GM12878 (cell line): Measurements from ENCODE around the gene ZGLP1. TPM values are rescaled to one million over a fixed set of nuclear protein-coding genes. Genes with fewer than 3 reads are reported as not detected.

Experiments
- ATAC-seq: fragments of 200-7000 bp; cut with Tn5 transposase; 3 replicates; pipeline ENCODE4 v1.9.1; 2020; ENCODE audit warnings: mild to moderate bottlenecking, moderate library complexity
- BruUV-seq: library from RNA; stranded (reverse); fragments of 400-500 nt; replicated peaks from 2 replicates; lab custom pipeline; 2021; lab: Mats Ljungman, UMichigan
- CTCF ChIA-PET: fragments of 300-600 bp; sonication (Branson Sonifier 250); formaldehyde crosslinking; extraction: SDS; loops from one replicate; lab custom pipeline; 2021; ENCODE audit warnings: inconsistent platforms; lab: Yijun Ruan, JAX
- POLR2A ChIA-PET: fragments of 350-600 bp; formaldehyde crosslinking; extraction: SDS; loops from one replicate; lab custom pipeline; 2021; ENCODE audit warnings: inconsistent platforms; lab: Charles Lee
- RAD21 ChIA-PET: fragments of 300-600 bp; sonication (Branson Sonifier 250); formaldehyde crosslinking; loops from one replicate; lab custom pipeline; 2023; ENCODE audit warnings: antibody characterized with exemption; ENCODE audit not compliant: unreplicated experiment; lab: Charles Lee
- SMC1A ChIA-PET: fragments of 300-600 bp; sonication (Branson Sonifier 250); formaldehyde crosslinking; loops from one replicate; lab custom pipeline; 2023; ENCODE audit not compliant: unreplicated experiment, uncharacterized antibody; lab: Charles Lee
- DNase-seq: peaks from one replicate; pipeline ENCODE4 v3.0.0-alpha.2; 2011; ENCODE audit warnings: low read depth, low spot score
- FAIRE-seq: peaks from 3 replicates; lab custom pipeline; 2011; peaks lifted over from hg19 to GRCh38; lab: Jason Lieb, UNC
- H2AFZ ChIP-seq: 2 replicates; pipeline ENCODE4 v1.6.0; 2011; ENCODE audit warnings: low read depth, low read length, control low read depth; ENCODE audit not compliant: control insufficient read depth
- H3K27ac ChIP-seq: 2 replicates; pipeline ENCODE4 v1.5.1; 2011; ENCODE audit warnings: control low read depth; ENCODE audit not compliant: control insufficient read depth, insufficient read depth
- H3K27me3 ChIP-seq, 2 experiments: replicated peaks in 1 of 2; 2 replicates each; pipeline versions ENCODE4 v1.6.0 to v1.6.1; 2011; ENCODE audit warnings: low read length in 1 of 2; ENCODE audit not compliant: control insufficient read depth in 2 of 2, insufficient read depth in 2 of 2
- H3K36me3 ChIP-seq, 2 experiments: 2 replicates each; pipeline ENCODE4 v1.5.1; 2011; ENCODE audit warnings: low read length in 1 of 2; ENCODE audit not compliant: control insufficient read depth in 2 of 2, insufficient read depth in 2 of 2
- H3K4me1 ChIP-seq: 2 replicates; pipeline ENCODE4 v1.6.1; 2011; ENCODE audit warnings: mild to moderate bottlenecking, low read length, moderate library complexity, mixed read lengths; ENCODE audit not compliant: control insufficient read depth, insufficient read depth
- H3K4me2 ChIP-seq: 2 replicates; pipeline ENCODE4 v1.6.0; 2011; ENCODE audit warnings: control low read depth; ENCODE audit not compliant: control insufficient read depth, insufficient read depth
- H3K4me3 ChIP-seq: fragments of 200-600 bp; sonication (generic); 2 replicates; pipeline ENCODE4 v1.5.1; 2016
- H3K79me2 ChIP-seq: 2 replicates; pipeline ENCODE4 v1.6.0; 2011; ENCODE audit warnings: low read length; ENCODE audit not compliant: control insufficient read depth, insufficient read depth
- H3K9ac ChIP-seq: 2 replicates; pipeline ENCODE4 v1.8.0; 2011; ENCODE audit warnings: low read length, control low read depth, mixed read lengths; ENCODE audit not compliant: control insufficient read depth, insufficient read depth
- H3K9me3 ChIP-seq: replicated peaks from 3 replicates; pipeline ENCODE4 v1.5.1; 2011; ENCODE audit warnings: mild to moderate bottlenecking, low read length; ENCODE audit not compliant: control insufficient read depth, insufficient read depth
- H4K20me1 ChIP-seq: 2 replicates; pipeline ENCODE4 v1.6.0; 2011; ENCODE audit not compliant: control insufficient read depth, insufficient read depth
- CBFB ChIP-seq: IDR thresholded peaks from 2 replicates; pipeline ENCODE4 v1.6.1; 2016; ENCODE audit warnings: antibody characterized with exemption, low read depth
- NBN ChIP-seq: fragments of 450-650 bp; IDR thresholded peaks from 2 replicates; pipeline ENCODE4 v1.6.1; 2016
- PAX8 ChIP-seq: fragments of 450-650 bp; IDR thresholded peaks from 2 replicates; pipeline ENCODE4 v1.6.1; 2017; ENCODE audit warnings: mild to moderate bottlenecking, moderate library complexity
- PML ChIP-seq: IDR thresholded peaks from 2 replicates; pipeline ENCODE4 v1.6.1; 2012; ENCODE audit warnings: low read length, inconsistent platforms
- POLR2A ChIP-seq: IDR thresholded peaks from 2 replicates; pipeline ENCODE4 v1.6.1; 2011; ENCODE audit warnings: low read depth, mild to moderate bottlenecking, low read length
- POLR2AphosphoS2 ChIP-seq: IDR thresholded peaks from 2 replicates; pipeline ENCODE4 v1.6.1; 2011; ENCODE audit warnings: low read depth, mild to moderate bottlenecking, low read length, improper control_type of control experiment, moderate library complexity
- POLR2AphosphoS5 ChIP-seq: IDR thresholded peaks from 2 replicates; pipeline ENCODE4 v1.6.1; 2011; ENCODE audit warnings: mild to moderate bottlenecking, low read length, inconsistent platforms
- RAD51 ChIP-seq: fragments of 450-650 bp; IDR thresholded peaks from 2 replicates; pipeline ENCODE4 v1.6.1; 2016; ENCODE audit warnings: moderate library complexity, mild to moderate bottlenecking, inconsistent platforms
- SRF ChIP-seq, 2 experiments: IDR thresholded peaks; 2 replicates each; pipeline ENCODE4 v1.6.1; 2011; ENCODE audit warnings: low read depth in 2 of 2, low read length in 2 of 2, mild to moderate bottlenecking in 1 of 2, moderate library complexity in 1 of 2
- ZNF592 ChIP-seq: fragments of 450-650 bp; IDR thresholded peaks from 2 replicates; pipeline ENCODE4 v1.6.1; 2017; ENCODE audit warnings: mild to moderate bottlenecking, moderate library complexity
- WGBS: methylation state at CpG from one replicate; pipeline ENCODE4 v1.1.6; 2016; ENCODE audit warnings: low lambda C conversion rate; ENCODE audit not compliant: insufficient replicate concordance, insufficient coverage; ENCODE audit errors: missing lambda C conversion rate; 5-methylcytosine and 5-hydroxymethylcytosine counted together
- in situ Hi-C: fragments of 300-500 bp; cut with MboI; formaldehyde crosslinking; loops from 9 replicates; pipeline ENCODE4 v1.14.3; 2018; ENCODE audit warnings: mixed read lengths
- intact Hi-C: fragments of 100-400 bp; cut with micrococcal nuclease; formaldehyde crosslinking; loops from one replicate; pipeline ENCODE4 v1.14.2; 2022; ENCODE audit not compliant: unreplicated experiment
- polyA plus RNA-seq, 11 experiments: library from polyadenylated mRNA; depleted of rRNA in 4 of 11; unstranded in 6 of 11; stranded (reverse) in 5 of 11; fragments of >200 nt; fragmentation: Nextera tagmentation in 4 of 11; fragmentation: Illumina TruSeq in 1 of 11; extraction: Ambion mirVana in 4 of 11; extraction: Trizol in 1 of 11; gene quantifications; 1 replicate in 1 of 11; 2 replicates in 10 of 11; pipeline versions ENCODE4 v1.2.1 to v1.2.3, GENCODE V29; 2011 to 2016; ENCODE audit warnings: inconsistent platforms in 2 of 11, missing spikeins in 2 of 11, low read depth in 1 of 11
- total RNA-seq, 4 experiments: library from RNA; depleted of rRNA in 3 of 4; stranded (reverse); fragments of >200 nt in 3 of 4; fragmentation: Illumina TruSeq in 1 of 4; extraction: Trizol in 1 of 4; gene quantifications; 2 replicates each; pipeline versions ENCODE4 v1.2.1 to v1.2.3, GENCODE V29; 2013 to 2021

Gene ZGLP1
- total and polyA plus RNA-seq, 10 of the 15 experiments (the other 5 are each of a cell fraction or from before 2014, with no cell fraction given): 0.29 to 5.6 (median 1.3) TPM

DNA sequence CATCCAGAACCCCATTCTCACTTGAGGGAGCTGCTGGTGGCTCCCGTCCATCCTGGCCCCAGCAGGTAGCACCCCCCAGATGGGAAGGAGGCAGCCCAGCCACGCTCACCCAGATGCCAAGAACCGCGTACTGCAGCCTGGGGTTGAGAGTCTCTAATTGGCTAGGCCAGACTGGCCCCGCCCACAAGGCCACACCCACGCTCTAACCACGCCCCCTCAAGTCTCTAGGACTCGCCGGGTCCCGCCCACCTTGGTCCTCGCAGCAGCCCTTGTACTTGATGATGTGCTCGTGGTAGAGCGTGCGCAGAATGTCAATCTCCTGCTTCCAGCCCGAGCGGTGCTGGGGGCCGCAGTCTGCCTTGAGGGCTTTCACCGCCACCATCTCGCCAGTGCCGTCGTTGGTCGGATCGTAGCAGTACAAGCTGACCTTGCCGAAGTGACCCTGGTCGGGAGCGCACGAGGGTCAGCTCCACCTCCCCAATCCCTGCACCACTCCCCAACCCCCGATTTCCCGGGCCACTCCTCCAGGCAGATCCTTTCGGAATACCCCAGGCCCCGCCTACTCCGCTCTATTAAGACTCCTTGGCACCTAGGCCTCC, 44.3 kb upstream of the ZGLP1 start:
- WGBS: 98% methylated on average over 32 of the region's 32 CpGs
- no peak overlapping the region for H3K4me2 ChIP-seq
- RAD21 ChIA-PET: no interaction called here
- DNase-seq (no peak), ATAC-seq (peak; percentile 78), FAIRE-seq (no peak)
- H4K20me1 ChIP-seq: peaks cover 2% of the 10 kb centered on the region; the same call in 1 of the 2 replicates
- no peak for TF ChIP-seq CBFB
- no peak for TF ChIP-seq RAD51
- no peak for TF ChIP-seq PML
- TF ChIP-seq POLR2AphosphoS2: no peak
- TF ChIP-seq POLR2AphosphoS5: 0 out of 2 replicates have a peak, but pooled peaks have one; percentile 38
- BruUV-seq: TSS peak; percentile 40
- no peaks in the 10 kb centered on the region for H3K27me3 ChIP-seq
- H3K4me1 ChIP-seq: no peaks in the 10 kb centered on the region
- POLR2A ChIA-PET: no interaction called here
- H2AFZ ChIP-seq: no peak overlapping the region
- H3K4me3 ChIP-seq: no peak overlapping the region
- CTCF ChIA-PET: no interaction called here
- intact Hi-C loops: no loop called here
- SMC1A ChIA-PET: no interaction called here
- no peak overlapping the region for H3K27ac ChIP-seq
- no peaks in the 10 kb centered on the region for H3K79me2 ChIP-seq
- H3K9me3 ChIP-seq: no peaks in the 10 kb centered on the region; the same call in 2 of the 3 replicates
- in situ Hi-C loops: no loop called here
- H3K9ac ChIP-seq: no peak overlapping the region
- H3K36me3 ChIP-seq: peaks cover 18 to 37% of the 10 kb centered on the region in 2 experiments; a peak in 3 of 4 replicates

DNA sequence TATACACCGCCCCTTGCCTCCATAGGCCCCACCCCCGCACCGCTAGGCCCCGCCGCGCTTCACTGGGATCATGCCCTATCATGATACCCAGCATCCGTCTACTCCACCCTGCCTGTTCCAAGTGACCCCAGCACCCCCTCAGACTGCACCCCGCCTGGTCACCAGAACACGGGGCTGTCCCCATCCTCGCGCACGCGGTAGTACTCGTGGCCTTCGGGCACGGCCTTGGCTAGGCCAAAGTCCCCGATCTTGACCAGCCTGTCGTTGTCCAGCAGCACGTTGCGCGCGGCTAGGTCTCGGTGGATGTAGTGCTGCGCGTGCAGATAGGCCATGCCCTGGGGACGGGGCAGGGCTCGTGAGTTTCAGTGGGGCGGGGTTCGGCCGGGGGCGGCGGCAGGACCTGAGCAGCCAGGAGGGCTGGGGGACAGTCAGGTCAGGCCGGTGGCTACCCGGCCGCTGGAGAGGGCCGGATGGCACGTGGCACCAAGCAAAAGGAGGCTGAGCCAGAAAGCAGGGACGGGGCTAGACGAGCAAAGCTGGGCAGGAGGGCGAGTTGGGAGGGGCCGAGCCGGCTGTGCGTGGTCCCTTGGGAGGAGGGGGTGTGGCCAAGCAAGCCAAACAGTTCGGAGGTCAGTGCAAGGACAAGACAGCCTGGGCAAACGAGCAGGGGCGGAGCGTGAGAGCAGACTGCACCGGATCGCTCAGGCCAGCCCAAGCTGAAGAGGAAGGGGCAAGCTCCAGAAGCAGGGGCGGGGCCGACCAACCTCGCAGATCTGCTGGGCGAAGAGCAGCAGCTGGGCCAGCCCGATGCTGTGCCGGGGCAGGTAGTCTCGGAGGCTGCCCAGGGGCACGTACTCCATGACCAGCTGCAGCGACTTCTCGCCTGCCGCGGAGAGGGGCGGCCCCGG, 43.4 kb upstream of the ZGLP1 start:
- no peaks in the 10 kb centered on the region; the same call in 2 of the 3 replicates for H3K9me3 ChIP-seq
- no peak overlapping the region for H3K4me3 ChIP-seq
- no peak for TF ChIP-seq PAX8
- no peak for TF ChIP-seq ZNF592
- TF ChIP-seq POLR2A: peak; percentile 37; the same call in 1 of the 2 replicates
- TF ChIP-seq SRF (IDR thresholded peaks at IDR 0.05; ENCODE audit: low read depth in 2 of 2, low read length in 2 of 2): 0 out of 4 replicates have a peak, but pooled peaks of 1 of the 2 experiments have one; percentile 4
- TF ChIP-seq NBN: no peak
- CTCF ChIA-PET: no interaction called here
- DNase-seq: no peak
- no peak overlapping the region for H3K4me2 ChIP-seq
- in situ Hi-C loops (no loop called here), intact Hi-C loops (no loop called here)
- H3K79me2 ChIP-seq: no peaks in the 10 kb centered on the region
- no peaks in the 10 kb centered on the region for H3K27me3 ChIP-seq
- peaks cover 2% of the 10 kb centered on the region; the same call in 1 of the 2 replicates for H4K20me1 ChIP-seq
- RAD21 ChIA-PET: no interaction called here
- SMC1A ChIA-PET: no interaction called here
- BruUV-seq: no TSS peak
- H3K4me1 ChIP-seq: no peaks in the 10 kb centered on the region
- no peak; the same call in 2 of the 3 replicates for ATAC-seq
- 96% methylated on average over 55 of the region's 63 CpGs for WGBS
- H2AFZ ChIP-seq: no peak overlapping the region
- no peak overlapping the region for H3K9ac ChIP-seq
- no peak for FAIRE-seq
- POLR2A ChIA-PET: no interaction called here
- no peak overlapping the region for H3K27ac ChIP-seq
- peaks cover 14 to 37% of the 10 kb centered on the region in 2 experiments; a peak in 3 of 4 replicates for H3K36me3 ChIP-seq
